GM04504 (cell line): ENCODE measurements around the gene GTF2F2.
A peak's percentile ranks its signal among the peaks of the same experiment; 100 is the strongest.
"Not testable (repeated sequence)": the region's sequence is repeated elsewhere in the genome, so short reads cannot be mapped to it uniquely, and the experiment has no call there.

ENCODE experiments used
- DNase-seq: peaks from one replicate; pipeline ENCODE4 v3.0.0-alpha.2; 2012; ENCODE audit warnings: low read depth

GTF2F2 gene

DNA sequence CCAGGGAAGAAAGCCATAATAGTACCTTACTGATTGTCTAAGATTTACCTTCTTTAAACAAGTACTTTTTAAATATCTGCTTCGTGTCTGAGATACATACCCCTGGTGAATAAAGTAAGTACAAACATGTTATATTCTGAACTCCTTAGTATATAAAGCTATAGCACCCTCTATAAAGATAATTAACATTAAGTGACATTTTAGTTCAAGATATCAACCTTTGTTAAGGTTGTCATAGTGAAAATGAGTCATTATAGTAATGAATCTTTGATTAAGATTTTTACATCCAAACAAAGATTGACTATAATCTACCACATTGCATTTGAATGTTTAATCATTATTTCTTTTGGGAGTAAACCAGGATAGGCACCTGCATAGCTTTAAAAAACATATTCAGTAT lies 135.9 kb downstream of the GTF2F2 start:
- DNase-seq, result no peak

DNA sequence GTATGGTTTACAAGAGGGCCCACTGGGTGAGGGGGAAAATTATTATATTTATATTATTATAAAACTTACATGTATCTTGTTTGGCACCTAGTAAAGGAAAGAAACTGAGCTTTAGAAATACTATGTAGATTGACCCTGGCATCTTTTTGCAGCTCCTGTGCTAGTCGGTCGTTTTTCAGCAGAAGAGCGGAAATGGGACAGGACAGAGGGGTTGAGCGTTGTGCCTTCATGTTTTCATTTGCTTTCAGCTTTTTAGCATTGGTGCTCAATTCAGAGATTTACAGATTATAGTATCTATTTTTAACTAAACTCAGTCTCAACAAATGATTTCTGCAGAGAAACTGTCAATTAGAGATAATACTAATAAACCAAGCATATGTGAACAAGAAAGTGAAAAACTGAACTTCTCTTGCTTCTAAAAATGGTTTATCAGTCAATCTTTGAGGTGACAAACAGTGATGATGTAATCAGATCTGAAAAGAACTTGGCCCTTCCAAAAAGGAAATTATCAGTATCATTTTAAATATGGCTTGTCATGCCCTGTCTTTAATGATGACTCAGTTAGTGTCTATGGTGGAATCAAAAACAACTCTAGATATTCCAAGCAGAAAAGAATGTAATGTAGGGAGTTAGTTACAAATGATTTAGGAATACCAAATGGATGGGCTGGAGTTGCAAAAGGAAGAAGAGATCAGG lies 137.5 kb downstream of the GTF2F2 start:
- DNase-seq, result no peak

DNA sequence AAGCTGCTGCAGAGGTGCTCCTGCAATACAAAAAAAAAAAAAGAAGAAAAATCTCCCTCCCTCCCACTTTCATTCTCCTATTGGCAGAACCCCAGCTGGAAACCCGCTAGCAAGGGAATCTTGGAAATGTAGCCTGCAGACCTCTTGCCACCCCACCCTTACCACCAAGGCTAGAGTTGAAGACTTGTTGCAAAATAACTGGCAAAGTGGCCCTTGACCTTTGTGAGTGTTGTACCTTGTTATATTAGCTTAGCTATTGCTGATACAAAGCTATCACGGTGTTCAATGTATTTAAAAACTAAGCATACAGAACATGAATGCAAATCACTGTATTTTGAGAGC lies 138.0 kb downstream of the GTF2F2 start:
- no peak for DNase-seq

DNA sequence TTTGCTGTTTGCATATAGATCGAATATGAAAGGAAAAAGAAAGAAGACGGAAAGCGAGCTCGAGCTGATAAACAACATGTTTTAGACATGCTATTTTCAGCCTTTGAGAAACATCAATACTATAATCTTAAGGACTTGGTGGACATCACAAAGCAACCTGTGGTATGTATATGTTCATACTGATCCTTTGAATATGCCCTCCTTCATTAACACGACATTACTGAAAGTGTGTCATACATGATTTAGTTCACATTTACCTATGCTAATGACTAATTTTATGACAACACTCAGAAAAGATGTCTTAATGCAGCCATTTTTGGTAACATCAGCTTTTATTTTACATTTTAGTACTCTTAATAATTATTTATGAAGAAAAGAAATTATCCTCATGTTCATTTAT lies 146.9 kb downstream of the GTF2F2 start:
- no peak for DNase-seq

DNA sequence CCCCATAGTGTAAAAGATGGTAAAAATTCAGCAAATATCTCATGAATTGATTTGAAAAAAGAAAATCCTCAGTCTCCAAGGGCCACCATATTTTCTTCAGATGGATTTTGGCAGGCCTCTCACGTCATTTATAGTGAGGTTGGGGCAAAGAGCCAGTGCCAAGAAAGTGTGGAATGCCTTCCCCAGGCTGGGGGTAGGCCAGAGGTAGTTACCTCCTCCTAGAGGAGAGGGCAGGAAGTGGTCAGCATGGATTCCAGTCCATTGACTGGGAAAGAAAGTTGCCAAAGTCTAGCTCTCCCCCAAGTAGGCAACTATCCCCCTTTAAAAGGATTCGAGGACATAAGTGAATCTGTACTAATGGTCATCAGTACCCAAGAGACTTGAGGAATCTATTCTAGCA lies 148.9 kb downstream of the GTF2F2 start:
- no peak for DNase-seq

DNA sequence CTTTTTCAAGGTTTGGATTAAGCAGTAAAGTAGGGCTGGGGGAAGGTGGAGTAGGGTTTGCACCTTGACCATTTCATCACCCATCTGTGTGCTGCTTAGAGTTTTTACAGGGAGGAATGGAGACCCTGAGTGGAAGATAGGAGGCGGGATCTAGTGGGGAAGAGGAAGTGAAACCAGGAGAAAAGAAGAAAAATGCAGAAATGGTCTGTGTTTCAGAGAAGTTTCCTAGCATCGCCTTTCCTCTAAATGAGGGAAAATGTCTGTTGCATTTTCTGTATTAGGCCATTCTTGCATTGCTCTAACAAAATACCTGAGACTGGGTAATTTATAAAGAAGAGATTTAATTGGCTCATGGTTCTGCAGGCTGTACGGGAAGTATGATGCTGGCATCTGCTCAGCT lies 156.6 kb downstream of the GTF2F2 start:
- no peak for DNase-seq

DNA sequence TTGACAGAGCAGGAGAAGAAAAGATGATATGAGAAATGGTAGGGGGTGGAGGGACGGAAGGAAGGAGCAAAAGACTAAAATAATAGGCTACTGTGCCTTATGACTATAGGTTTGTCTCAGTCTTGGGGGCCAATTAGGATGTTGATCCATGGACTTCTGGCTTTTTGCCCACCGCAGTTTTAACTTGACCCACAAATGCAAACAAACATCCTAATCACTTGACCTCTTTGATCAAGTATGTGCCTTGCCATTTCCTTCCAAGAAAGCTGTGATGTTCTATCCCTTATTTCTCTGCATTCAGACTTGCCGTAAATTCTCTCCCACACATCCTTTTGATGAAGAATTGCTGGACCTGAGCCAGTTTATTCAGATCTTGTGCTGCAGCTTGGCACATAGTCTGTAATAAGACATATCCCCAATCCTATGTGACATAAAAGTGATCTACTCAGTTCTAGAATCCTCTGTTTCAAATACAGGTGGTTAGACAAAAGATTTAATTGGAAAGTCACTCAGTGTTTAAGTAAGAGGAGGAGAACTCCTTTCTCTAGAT lies 157.9 kb downstream of the GTF2F2 start:
- DNase-seq, result no peak

DNA sequence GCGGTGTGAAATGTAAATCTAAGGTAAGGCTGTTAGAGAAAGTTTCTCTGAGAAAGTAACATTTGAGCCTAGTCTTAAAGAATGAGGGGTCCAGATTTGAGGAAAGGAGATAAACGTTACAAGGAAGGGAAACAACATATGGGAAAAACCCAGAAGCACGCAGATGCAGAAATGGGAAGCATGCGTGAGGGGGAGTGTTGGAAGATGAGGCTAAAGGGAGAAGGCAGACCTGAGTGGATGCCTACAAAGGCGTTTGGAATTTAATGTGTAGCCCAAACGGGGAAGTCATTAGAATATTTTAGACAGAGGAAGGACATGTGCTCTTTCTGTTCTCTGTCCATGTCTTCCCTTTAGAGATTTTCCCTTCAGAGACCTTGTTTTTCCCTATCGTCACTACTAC lies 159.7 kb downstream of the GTF2F2 start:
- DNase-seq, result no peak

DNA sequence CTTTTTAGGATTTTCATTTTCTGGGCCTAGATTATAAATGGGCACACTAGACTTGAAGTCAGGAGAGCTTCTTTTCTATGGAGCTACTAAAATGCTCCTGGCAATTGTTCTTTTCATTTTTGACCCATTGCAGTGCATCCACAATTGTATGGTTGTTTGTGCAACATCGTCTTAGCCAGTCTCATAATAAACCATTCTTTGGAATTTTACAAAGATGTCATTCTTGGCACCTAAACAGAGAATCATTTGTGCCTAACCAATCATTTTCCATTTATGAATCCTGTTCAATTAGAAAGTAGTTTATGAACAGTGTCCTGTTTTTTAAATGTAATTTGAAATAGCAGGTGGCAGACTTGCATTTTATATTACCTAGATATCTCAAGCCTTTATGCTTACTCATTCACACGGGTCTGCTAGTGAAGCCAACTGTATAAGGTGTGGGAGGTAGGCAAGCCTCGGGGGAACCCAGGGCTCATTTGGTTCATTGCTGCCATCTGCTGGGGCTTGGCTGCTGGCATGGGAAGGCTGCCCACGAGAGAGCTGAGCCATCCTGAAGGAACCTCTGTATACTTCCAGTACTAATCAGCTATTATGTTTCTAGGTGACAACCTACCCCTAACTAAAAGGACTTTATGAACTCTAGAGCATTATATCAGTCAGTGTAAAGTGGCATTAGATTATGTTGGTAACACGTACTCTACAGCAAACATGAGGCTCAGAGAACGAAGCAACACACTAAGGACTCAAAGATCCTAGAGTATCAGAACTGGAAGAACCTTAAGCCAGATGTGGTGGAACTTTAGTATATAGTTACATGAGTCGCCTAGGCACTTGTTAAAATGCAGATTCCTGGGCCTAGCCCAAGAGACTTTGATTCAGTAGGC lies 160.7 kb downstream of the GTF2F2 start:
- DNase-seq, result peak; percentile 54

DNA sequence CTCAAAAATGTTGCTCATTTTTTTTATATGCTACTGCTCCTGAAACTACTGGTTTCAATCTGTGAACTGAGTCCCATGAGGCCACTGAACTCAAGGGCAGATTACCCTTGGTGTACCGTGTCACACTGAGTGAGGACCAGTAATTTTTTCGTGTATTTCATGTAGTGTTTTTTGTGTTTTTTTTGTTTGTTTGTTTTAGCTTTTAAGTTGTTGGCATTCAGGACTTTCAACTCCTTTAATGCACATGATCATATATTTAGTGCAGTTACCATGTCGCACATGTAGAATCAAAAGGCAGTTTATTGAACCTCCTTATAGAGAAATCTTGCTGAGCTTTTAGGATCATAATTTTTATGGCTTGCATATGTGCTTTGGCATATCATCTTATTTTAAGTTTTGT lies 162.7 kb downstream of the GTF2F2 start:
- no peak for DNase-seq

DNA sequence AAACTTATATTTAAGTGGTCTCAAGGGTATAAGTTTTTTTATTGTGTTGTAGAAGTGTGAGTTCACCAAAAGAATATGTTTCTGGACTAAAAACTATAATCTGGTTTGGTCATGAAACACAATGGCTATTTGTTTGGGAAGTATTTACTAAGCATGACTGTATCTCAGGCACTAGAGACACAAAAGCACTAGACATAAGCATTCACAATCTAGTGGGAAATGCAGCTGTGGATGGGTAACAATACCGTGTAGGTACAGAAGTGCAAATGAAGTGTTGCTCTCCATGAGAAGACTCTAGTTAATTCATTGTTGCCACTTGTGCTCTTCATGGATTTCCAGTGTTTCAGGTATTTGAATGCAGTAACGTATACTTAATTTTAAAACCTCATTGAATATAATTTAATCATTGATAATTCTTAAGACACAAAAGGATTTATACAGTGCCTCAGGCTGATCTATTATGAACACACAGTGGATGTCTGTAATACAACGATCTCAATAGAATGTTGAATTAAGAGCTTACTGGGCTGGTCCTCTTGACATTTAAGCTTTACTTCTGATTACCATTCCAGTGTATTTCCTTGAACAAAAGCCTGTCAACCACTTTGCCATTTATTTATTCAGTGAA lies 169.7 kb downstream of the GTF2F2 start:
- no peak for DNase-seq

DNA sequence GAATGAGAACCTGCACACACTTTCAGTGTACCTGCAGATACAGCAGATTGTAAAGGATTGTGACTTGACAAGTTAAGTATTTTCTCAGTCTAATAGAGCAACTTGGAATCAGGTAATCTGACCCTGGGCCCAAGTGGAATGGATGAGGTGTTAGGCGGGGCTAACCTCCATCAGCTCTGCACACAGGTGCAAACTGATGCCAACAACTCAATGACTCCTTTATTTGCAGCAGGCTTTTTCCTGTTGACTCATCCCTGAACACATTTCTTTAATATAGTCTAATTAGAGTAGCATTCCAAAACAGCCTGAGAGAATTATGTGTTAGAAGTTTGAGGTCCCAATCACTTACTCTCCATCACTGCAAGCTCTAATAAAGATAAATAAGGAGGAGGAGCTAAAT lies 171.9 kb downstream of the GTF2F2 start:
- DNase-seq, result no peak

DNA sequence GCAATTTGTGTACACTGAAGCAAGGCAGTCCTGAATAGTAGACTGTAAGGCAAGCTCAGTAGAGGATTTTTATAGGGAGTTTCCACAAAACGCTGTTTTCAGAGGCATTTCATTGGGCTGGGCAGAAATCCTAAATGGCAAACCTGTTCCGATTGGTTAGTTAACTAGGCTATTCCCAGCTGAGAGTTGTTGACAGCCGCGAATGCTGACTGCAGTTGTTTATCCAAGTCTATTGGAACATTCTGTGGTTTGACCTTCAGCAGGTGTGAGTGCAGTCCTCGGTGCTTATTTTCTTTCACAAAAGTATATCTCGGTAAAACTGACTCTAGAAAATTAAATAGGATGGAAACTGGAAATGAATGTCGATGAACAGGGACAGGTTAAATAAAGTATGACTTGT lies 175.2 kb downstream of the GTF2F2 start:
- DNase-seq, result no peak

DNA sequence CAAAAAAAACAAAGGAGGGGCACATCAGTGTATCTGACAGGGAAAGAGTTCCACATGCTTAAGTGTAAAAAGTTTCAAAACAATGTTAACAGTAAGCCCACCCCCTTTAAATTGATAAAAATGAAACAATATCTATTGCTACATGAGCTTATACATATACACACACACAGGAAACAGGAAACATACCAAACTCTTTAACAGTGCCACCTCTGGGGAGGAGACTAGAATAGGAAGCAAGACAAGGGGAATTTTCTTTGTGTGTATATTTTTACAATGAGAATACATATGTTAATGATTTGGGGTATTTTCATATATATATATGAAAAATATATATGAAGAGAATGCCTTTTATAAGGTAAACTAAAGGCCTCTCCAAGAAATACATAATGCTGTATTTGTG lies 175.9 kb downstream of the GTF2F2 start:
- DNase-seq, result no peak

DNA sequence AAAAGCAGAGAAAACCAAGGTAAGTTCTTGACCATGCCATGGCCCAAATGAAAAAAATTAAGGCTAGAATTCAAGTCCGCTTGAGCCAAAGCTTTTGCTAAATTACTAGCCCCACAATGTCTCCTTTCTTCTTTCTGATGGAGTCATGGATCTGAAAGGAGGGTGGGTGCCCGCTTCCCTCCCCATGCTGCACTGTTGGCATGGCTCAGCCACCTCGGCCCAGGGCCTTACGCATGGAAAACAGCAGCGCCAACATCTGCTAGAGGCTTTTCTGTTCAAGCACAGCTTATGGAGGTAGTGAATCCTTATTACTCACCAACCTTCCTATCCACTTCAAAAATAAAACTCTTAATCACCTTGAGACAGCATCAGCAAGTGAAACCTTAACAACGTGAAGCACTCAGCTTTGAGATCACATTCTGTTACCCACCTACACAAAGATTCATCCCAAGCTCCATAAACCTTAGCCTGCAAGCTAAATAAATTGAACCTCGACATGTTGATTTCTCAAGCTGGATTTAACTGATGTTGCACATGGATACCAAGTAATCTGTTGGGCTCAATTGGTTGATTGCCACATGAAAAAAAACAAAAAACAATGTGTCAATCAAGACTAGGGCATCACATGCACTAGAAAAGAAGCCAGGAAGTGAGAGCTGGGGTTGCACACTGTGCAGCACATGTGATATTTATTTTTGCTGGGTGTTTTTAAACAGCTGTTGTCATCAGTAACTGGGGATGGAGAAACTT lies 177.3 kb downstream of the GTF2F2 start:
- no peak for DNase-seq

DNA sequence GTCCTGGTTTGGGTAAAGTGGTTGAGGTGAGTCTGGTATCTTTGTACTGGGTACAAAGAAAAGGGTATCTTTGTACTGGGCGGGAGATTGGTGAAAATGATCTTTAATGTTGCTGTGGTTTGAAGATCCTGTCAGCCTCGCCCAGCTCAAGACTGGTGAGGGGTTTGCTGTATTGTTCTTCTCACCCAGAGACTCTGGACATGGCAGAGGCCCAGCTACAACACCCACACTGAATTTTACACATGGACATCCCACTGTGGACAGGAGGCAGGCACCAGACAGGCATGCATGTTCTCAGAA lies 177.8 kb downstream of the GTF2F2 start:
- no peak for DNase-seq

DNA sequence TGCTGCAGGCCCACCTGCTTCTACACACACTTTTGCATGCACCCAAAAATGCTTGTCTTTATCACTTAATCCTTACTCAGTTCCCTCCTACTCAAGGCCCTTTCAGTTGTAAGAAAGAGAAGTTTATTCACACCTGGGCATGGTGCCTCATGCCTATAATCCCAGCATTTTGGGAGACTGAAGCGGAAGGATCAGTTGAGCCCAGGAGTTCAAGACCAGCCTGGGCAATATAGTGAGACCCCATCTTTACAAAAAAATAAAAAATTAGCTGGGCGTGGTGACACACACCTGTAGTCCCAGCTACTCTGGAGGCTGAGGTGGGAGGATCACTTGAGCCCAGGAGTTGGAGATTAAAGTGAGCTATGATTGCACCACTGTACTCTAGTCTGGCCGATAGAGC lies 178.2 kb downstream of the GTF2F2 start:
- not testable (repeated sequence) for DNase-seq

DNA sequence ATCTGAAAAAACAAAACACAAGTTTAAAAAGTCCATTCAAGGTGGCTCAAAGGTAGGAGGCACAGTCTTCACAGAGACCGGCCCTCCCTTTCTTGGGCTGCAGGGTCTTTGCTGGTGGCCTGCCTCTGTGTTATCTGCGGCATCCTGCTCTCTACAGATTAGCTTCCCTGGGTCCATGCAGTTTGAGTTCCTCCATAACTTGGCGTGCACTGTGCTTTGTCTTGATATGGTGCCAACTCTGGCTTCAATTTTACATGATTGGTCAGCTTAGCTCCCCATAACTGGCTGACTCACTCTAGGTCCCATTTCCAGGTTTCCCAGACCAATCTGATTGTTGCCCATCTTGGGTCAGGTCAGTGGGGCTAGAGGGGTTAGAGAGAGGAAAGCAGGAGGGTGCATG lies 178.9 kb downstream of the GTF2F2 start:
- DNase-seq, result no peak

DNA sequence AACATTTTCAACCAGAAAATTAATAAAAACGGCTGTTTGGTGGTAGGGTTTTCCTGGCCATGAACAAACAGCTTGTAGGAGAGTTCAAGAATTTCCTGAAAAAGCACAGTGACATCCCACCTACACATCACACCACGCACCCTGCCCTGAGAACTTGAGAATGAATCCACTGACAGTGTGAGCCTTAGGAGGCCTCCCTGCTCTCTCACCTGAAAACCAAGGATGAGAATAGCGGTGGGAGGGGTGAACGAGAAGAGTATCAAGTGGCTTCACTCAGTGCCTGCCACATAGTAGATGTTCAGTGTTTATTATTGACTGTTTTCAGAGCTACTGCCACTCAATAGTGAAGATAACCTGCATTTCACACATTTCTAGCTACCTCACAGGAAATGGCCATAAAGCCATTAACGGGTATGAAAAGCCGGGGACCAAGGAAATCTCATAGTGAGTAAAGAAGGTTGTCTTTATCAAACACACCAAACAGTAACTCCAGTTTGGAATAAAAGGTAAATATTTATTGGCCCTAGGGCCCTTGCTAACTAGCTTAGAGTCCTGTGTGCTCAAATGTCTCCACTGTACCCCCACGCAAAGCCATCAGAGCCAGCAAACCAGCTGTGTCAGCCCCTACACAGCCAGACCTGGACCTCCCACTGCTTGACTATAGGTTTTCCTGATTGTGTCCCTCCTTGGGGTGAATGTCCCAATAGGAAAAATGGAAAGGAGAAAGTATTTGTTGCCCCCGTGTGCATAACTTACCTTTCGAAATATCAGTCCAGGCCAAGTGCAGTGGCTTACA lies 180.1 kb downstream of the GTF2F2 start:
- DNase-seq, result no peak

DNA sequence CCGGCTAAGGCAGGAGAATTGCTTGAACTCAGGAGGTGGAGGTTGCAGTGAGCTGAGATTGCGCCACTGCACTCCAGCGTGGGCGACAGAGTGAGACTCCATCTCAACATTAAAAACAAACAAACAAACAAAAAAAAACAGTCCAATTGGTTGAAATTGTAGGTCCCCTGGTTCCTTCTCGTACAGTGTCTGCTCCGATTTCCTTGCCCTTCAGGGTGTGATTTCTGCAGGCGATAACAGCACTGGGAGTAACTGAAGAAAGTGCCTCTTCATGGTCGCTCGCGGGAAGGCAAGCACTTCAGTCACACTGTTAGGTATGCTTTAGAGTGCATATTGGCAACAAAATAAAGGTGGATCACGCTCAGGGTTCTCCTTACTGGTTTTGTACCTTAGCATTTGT lies 181.0 kb downstream of the GTF2F2 start:
- no peak for DNase-seq

DNA sequence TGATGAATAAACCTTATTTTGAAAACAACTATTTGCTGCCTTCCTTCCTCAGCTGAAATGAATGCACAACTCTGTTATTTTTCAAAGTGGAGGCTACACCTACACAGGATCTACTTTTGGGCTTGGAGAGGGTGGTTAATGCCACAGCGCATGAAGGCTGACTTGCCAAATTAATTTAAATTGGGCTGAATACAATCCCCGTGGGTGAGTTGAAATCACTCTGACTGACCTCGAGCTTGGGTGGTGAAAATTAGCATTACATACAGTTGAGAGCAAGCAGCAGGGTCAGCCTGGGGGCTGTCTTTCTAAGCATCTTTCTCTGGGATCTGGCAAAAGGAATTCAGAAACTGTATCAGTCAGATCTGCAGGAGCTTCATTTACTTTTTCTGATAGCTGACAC lies 182.2 kb downstream of the GTF2F2 start:
- no peak for DNase-seq

DNA sequence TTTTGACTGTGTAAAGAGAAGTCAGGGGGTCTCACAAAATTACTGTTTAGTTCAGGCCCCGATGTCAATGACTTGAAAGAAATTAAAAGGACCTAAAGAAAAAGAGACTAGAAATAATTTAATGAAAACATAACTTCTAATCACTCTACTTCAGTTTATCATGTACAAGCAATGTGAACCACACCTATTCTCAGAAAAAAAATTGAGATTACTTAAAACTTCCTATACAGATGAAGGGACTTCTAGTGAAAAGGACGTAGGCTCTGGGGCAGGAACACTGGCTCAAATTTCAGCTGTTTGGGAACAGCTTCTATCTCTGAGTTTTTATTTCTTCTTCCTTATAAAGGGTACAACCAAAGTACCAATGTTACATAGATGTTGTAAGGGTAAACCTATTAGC lies 182.7 kb downstream of the GTF2F2 start:
- DNase-seq, result no peak
